Measurements from ENCODE around the gene TRERF1. TPM values are rescaled to one million over a fixed set of nuclear protein-coding genes. Genes with fewer than 3 reads are reported as not detected.
"Not testable (repeated sequence)": the region's sequence is repeated elsewhere in the genome, so short reads cannot be mapped to it uniquely, and the experiment has no call there.

TRERF1 gene
- 10 to 100 TPM; 33.2 to 35.3 TPM for total RNA-seq

GRCh38 chr6:42451333-42452170 lies at the start of gene TRERF1:
TSS of gene TRERF1 (minus strand) at chr6:42451926. CDS start at chr6:42269590, 182,336 bp downstream.
- Mint-ChIP-seq H3K27me3 (no peaks in the 10 kb centered on the region), H3K9me3 (no peaks in the 10 kb centered on the region), H3K4me3 (peak within 1 kb of the TSS; percentile 99), H3K27ac (peak within 1 kb of the TSS; percentile 85 to 98), H3K4me1 (ENCODE audit: low read depth in 2 of 2) (peaks cover 53 to 54% of the 10 kb centered on the region in 2 donors), H3K36me3 (no peaks in the 10 kb centered on the region)
- no peak for DNase-seq (ENCODE audit: low spot score)
- peak; percentile 41 to 49 for ATAC-seq

GRCh38 chr6:42498473-42499128 lies 46.9 kb upstream of the TRERF1 start:
- no peak for DNase-seq (ENCODE audit: low spot score)
- Mint-ChIP-seq H3K4me1 (ENCODE audit: low read depth in 2 of 2) (peaks cover 0 to 7% of the 10 kb centered on the region in 2 donors), H3K4me3 (no peak overlapping the region), H3K27me3 (peaks cover 7 to 27% of the 10 kb centered on the region in 2 donors), H3K36me3 (peaks cover 5% of the 10 kb centered on the region), H3K9me3 (no peaks in the 10 kb centered on the region), H3K27ac (no peak overlapping the region)
- no peak for ATAC-seq

GRCh38 chr6:42493914-42494539 lies 42.3 kb upstream of the TRERF1 start:
- Mint-ChIP-seq H3K27ac (no peak overlapping the region), H3K4me3 (no peak overlapping the region), H3K36me3 (no peaks in the 10 kb centered on the region), H3K27me3 (peaks cover 0 to 12% of the 10 kb centered on the region in 2 donors), H3K4me1 (ENCODE audit: low read depth in 2 of 2) (no peaks in the 10 kb centered on the region), H3K9me3 (no peaks in the 10 kb centered on the region)
- no peak for DNase-seq (ENCODE audit: low spot score)
- no peak for ATAC-seq

- H3K27me3 Mint-ChIP-seq: peaks cover 0 to 3% of the 10 kb centered on the region in 2 donors
- no peaks in the 10 kb centered on the region for H3K36me3 Mint-ChIP-seq
- ATAC-seq: no peak
- no peak for DNase-seq (ENCODE audit: low spot score)
- no peaks in the 10 kb centered on the region for H3K4me1 Mint-ChIP-seq (ENCODE audit: low read depth in 2 of 2)
- no peak overlapping the region for H3K4me3 Mint-ChIP-seq
- H3K27ac Mint-ChIP-seq: no peak overlapping the region
- no peaks in the 10 kb centered on the region for H3K9me3 Mint-ChIP-seq
Observed at GRCh38 chr6:42488129-42488528, 36.4 kb upstream of the TRERF1 start.

- H3K4me1 Mint-ChIP-seq (ENCODE audit: low read depth in 2 of 2): no peaks in the 10 kb centered on the region
- H3K27me3 Mint-ChIP-seq: no peaks in the 10 kb centered on the region
- H3K27ac Mint-ChIP-seq: no peak overlapping the region
- H3K4me3 Mint-ChIP-seq: no peak overlapping the region
- no peaks in the 10 kb centered on the region for H3K36me3 Mint-ChIP-seq
- DNase-seq (ENCODE audit: low spot score) (no peak), ATAC-seq (no peak)
- H3K9me3 Mint-ChIP-seq: no peaks in the 10 kb centered on the region
Observed at GRCh38 chr6:42484261-42484660, 32.5 kb upstream of the TRERF1 start.

- DNase-seq (ENCODE audit: low spot score) (no peak), ATAC-seq (no peak)
- no peaks in the 10 kb centered on the region for H3K4me1 Mint-ChIP-seq (ENCODE audit: low read depth in 2 of 2)
- no peaks in the 10 kb centered on the region for H3K36me3 Mint-ChIP-seq
- no peaks in the 10 kb centered on the region for H3K27me3 Mint-ChIP-seq
- no peaks in the 10 kb centered on the region for H3K9me3 Mint-ChIP-seq
- H3K4me3 Mint-ChIP-seq: no peak overlapping the region
- no peak overlapping the region for H3K27ac Mint-ChIP-seq
Observed at GRCh38 chr6:42482174-42482573, 30.4 kb upstream of the TRERF1 start.

- ATAC-seq: no peak
- Mint-ChIP-seq H3K27me3 (peaks cover 0 to 2% of the 10 kb centered on the region in 2 donors), H3K9me3 (peaks cover 8% of the 10 kb centered on the region), H3K4me3 (no peak overlapping the region), H3K4me1 (ENCODE audit: low read depth in 2 of 2) (no peaks in the 10 kb centered on the region), H3K36me3 (peaks cover 9% of the 10 kb centered on the region), H3K27ac (no peak overlapping the region)
- no peak for DNase-seq (ENCODE audit: low spot score)
Observed at GRCh38 chr6:42471714-42472113, 20.0 kb upstream of the TRERF1 start.

- Mint-ChIP-seq H3K27ac (no peak overlapping the region), H3K27me3 (peaks cover 0 to 2% of the 10 kb centered on the region in 2 donors), H3K4me1 (ENCODE audit: low read depth in 2 of 2) (no peaks in the 10 kb centered on the region), H3K36me3 (peaks cover 9% of the 10 kb centered on the region), H3K9me3 (peaks cover 8% of the 10 kb centered on the region), H3K4me3 (no peak overlapping the region)
- no peak for DNase-seq (ENCODE audit: low spot score)
- no peak for ATAC-seq
Observed at GRCh38 chr6:42471142-42471541, 19.4 kb upstream of the TRERF1 start.

- Mint-ChIP-seq H3K27me3 (peaks cover 0 to 4% of the 10 kb centered on the region in 2 donors), H3K27ac (no peak overlapping the region), H3K4me3 (no peak overlapping the region), H3K36me3 (peaks cover 9% of the 10 kb centered on the region), H3K4me1 (ENCODE audit: low read depth in 2 of 2) (no peaks in the 10 kb centered on the region), H3K9me3 (peaks cover 8% of the 10 kb centered on the region)
- DNase-seq (ENCODE audit: low spot score) (no peak), ATAC-seq (no peak)
Observed at GRCh38 chr6:42468273-42468672, 16.5 kb upstream of the TRERF1 start.

- Mint-ChIP-seq H3K27me3 (peaks cover 0 to 4% of the 10 kb centered on the region in 2 donors), H3K9me3 (peaks cover 8% of the 10 kb centered on the region), H3K36me3 (peaks cover 9% of the 10 kb centered on the region)
Observed at GRCh38 chr6:42467651-42468050, 15.9 kb upstream of the TRERF1 start.

GRCh38 chr6:42466470-42466869 lies 14.7 kb upstream of the TRERF1 start:
- DNase-seq (ENCODE audit: low spot score); ATAC-seq; H3K36me3 Mint-ChIP-seq; H3K4me3 Mint-ChIP-seq; H3K9me3 Mint-ChIP-seq; H3K27me3 Mint-ChIP-seq; H3K4me1 Mint-ChIP-seq (ENCODE audit: low read depth in 2 of 2); H3K27ac Mint-ChIP-seq: not testable (repeated sequence)

More at GRCh38 chr6:42467651-42468050, 15.9 kb upstream of the TRERF1 start:
- Mint-ChIP-seq H3K4me3 (no peak overlapping the region), H3K27ac (no peak overlapping the region), H3K4me1 (ENCODE audit: low read depth in 2 of 2) (no peaks in the 10 kb centered on the region)
- ATAC-seq (no peak), DNase-seq (ENCODE audit: low spot score) (no peak)

- no peaks in the 10 kb centered on the region for H3K36me3 Mint-ChIP-seq
- H3K27me3 Mint-ChIP-seq: peaks cover 0 to 2% of the 10 kb centered on the region in 2 donors
- H3K4me3 Mint-ChIP-seq: no peak overlapping the region
- H3K4me1 Mint-ChIP-seq (ENCODE audit: low read depth in 2 of 2): no peaks in the 10 kb centered on the region
- ATAC-seq (no peak), DNase-seq (ENCODE audit: low spot score) (no peak)
- H3K9me3 Mint-ChIP-seq: no peaks in the 10 kb centered on the region
- no peak overlapping the region for H3K27ac Mint-ChIP-seq
Observed at GRCh38 chr6:42462474-42462972, 10.8 kb upstream of the TRERF1 start.

- no peak overlapping the region for H3K27ac Mint-ChIP-seq
- no peak for ATAC-seq
- H3K36me3 Mint-ChIP-seq: no peaks in the 10 kb centered on the region
- no peaks in the 10 kb centered on the region for H3K9me3 Mint-ChIP-seq
- H3K4me1 Mint-ChIP-seq (ENCODE audit: low read depth in 2 of 2): no peaks in the 10 kb centered on the region
- peaks cover 0 to 2% of the 10 kb centered on the region in 2 donors for H3K27me3 Mint-ChIP-seq
- no peak for DNase-seq (ENCODE audit: low spot score)
- no peak overlapping the region for H3K4me3 Mint-ChIP-seq
Observed at GRCh38 chr6:42460883-42461282, 9.2 kb upstream of the TRERF1 start.

- Mint-ChIP-seq H3K4me1 (ENCODE audit: low read depth in 2 of 2) (no peaks in the 10 kb centered on the region), H3K27ac (no peak overlapping the region), H3K36me3 (no peaks in the 10 kb centered on the region), H3K27me3 (no peaks in the 10 kb centered on the region), H3K4me3 (no peak overlapping the region), H3K9me3 (no peaks in the 10 kb centered on the region)
- DNase-seq (ENCODE audit: low spot score): no peak
- ATAC-seq: no peak
Observed at GRCh38 chr6:42459888-42460287, 8.2 kb upstream of the TRERF1 start.

All from natural killer cell treated with Interleukin-12 subunit alpha and Interleukin-12 subunit beta and Interleukin-15 and Interleukin-18, amount 100 ng/mL, for 72 hours (primary cell).